ENCODE data around the gene TMEM255B. TPM values are rescaled to one million over a fixed set of nuclear protein-coding genes. Genes with fewer than 3 reads are reported as not detected.

The TMEM255B gene
- total RNA-seq, 1 donor from 2014 or later: 9.8 TPM

GRCh38 chr13:113846636-113847318 is 87.8 kb downstream of the TMEM255B start:
- DNase-seq (ENCODE audit: missing footprints) (no peak), ATAC-seq (no peak)
- intact Hi-C loops (cut with DNase I): no loop called here

- ATAC-seq: no peak
- DNase-seq (ENCODE audit: missing footprints): no peak
- intact Hi-C loops (cut with DNase I): no loop called here
These were observed 89.0 kb downstream of the TMEM255B start for GRCh38 chr13:113848020-113848419.

GRCh38 chr13:113848431-113849260 is 89.6 kb downstream of the TMEM255B start:
- ATAC-seq: no peak
- no peak for DNase-seq (ENCODE audit: missing footprints)
- intact Hi-C loops (cut with DNase I): no loop called here

GRCh38 chr13:113849546-113849945 is 90.5 kb downstream of the TMEM255B start:
- intact Hi-C loops (cut with DNase I): no loop called here
- no peak for DNase-seq (ENCODE audit: missing footprints)
- ATAC-seq: no peak

GRCh38 chr13:113849981-113850721 is 91.1 kb downstream of the TMEM255B start:
- ATAC-seq (no peak), DNase-seq (ENCODE audit: missing footprints) (no peak)
- intact Hi-C loops (cut with DNase I): no loop called here

- ATAC-seq: no peak
- DNase-seq (ENCODE audit: missing footprints): no peak
- intact Hi-C loops (cut with DNase I): no loop called here
These were observed 91.9 kb downstream of the TMEM255B start for GRCh38 chr13:113850722-113851479.

- ATAC-seq: no peak
- DNase-seq (ENCODE audit: missing footprints): no peak
- intact Hi-C loops (cut with DNase I): no loop called here
These were observed 92.4 kb downstream of the TMEM255B start for GRCh38 chr13:113851480-113851803.

- DNase-seq (ENCODE audit: missing footprints) (no peak), ATAC-seq (no peak)
- intact Hi-C loops (cut with DNase I): no loop called here
These were observed 93.0 kb downstream of the TMEM255B start for GRCh38 chr13:113851826-113852535.

- DNase-seq (ENCODE audit: missing footprints) (no peak), ATAC-seq (no peak)
- intact Hi-C loops (cut with DNase I): no loop called here
These were observed 93.8 kb downstream of the TMEM255B start for GRCh38 chr13:113852536-113853517.

- ATAC-seq: peak; percentile 40
- intact Hi-C loops (cut with DNase I): no loop called here
- no peak for DNase-seq (ENCODE audit: missing footprints)
These were observed 94.7 kb downstream of the TMEM255B start for GRCh38 chr13:113853518-113854237.

- intact Hi-C loops (cut with DNase I): no loop called here
- DNase-seq (ENCODE audit: missing footprints): no peak
- peak; percentile 67 for ATAC-seq
These were observed 95.4 kb downstream of the TMEM255B start for GRCh38 chr13:113854238-113855011.

GRCh38 chr13:113855012-113855921 is 96.2 kb downstream of the TMEM255B start:
- DNase-seq (ENCODE audit: missing footprints) (no peak), ATAC-seq (peak; percentile 54)
- intact Hi-C loops (cut with DNase I): no loop called here

- intact Hi-C loops (cut with DNase I): no loop called here
- ATAC-seq: no peak
- no peak for DNase-seq (ENCODE audit: missing footprints)
These were observed 97.1 kb downstream of the TMEM255B start for GRCh38 chr13:113855931-113856715.

- no peak for DNase-seq (ENCODE audit: missing footprints)
- intact Hi-C loops (cut with DNase I): no loop called here
- no peak for ATAC-seq
These were observed 97.7 kb downstream of the TMEM255B start for GRCh38 chr13:113856716-113857065.
